ENCODE results near the gene LDHB.

The LDHB gene

GRCh38 chr12:21638054-21638891 is 19.4 kb downstream of the LDHB start:
- Histone ChIP-seq H3K27ac (ENCODE audit: low read length) (no peak overlapping the region), H3K4me1 (ENCODE audit: insufficient read depth, low read length) (0 out of 2 replicates have a peak, but pooled peaks cover 3% of the 10 kb centered on the region), H3K36me3 (ENCODE audit: insufficient read depth, low read length) (peaks cover 90% of the 10 kb centered on the region), H3K4me3 (ENCODE audit: low read depth in 1 of 2, low read length in 2 of 2) (no peak overlapping the region), H4K20me1 (ENCODE audit: insufficient read depth, low read length) (peaks cover 25% of the 10 kb centered on the region; the same call in 1 of the 2 replicates), H3K9ac (ENCODE audit: low read depth, low read length) (no peak overlapping the region), H3K79me2 (ENCODE audit: insufficient read depth, low read length) (peaks cover 15% of the 10 kb centered on the region), H3K27me3 (ENCODE audit: insufficient read depth, low read length, poor library complexity) (no peaks in the 10 kb centered on the region), H3K9me3 (ENCODE audit: insufficient read depth, low read length, severe bottlenecking) (no peaks in the 10 kb centered on the region), H2AFZ (ENCODE audit: low read depth, low read length) (no peak overlapping the region), H3K4me2 (ENCODE audit: insufficient read depth, low read length) (no peak overlapping the region)
- ATAC-seq (ENCODE audit: insufficient read depth, low read depth) (no peak), DNase-seq (no peak)
- TF ChIP-seq CTCF (IDR thresholded peaks at IDR 0.05; ENCODE audit: borderline replicate concordance, extremely low read depth, low read length, poor library complexity, severe bottlenecking) (no peak), EZH2 (IDR thresholded peaks at IDR 0.05; ENCODE audit: borderline replicate concordance, low read depth, low read length, severe bottlenecking) (no peak)

- no peak overlapping the region for H3K9ac ChIP-seq (ENCODE audit: low read depth, low read length)
- DNase-seq, result no peak
- peaks cover 65% of the 10 kb centered on the region for H3K36me3 ChIP-seq (ENCODE audit: insufficient read depth, low read length)
- H3K79me2 ChIP-seq (ENCODE audit: insufficient read depth, low read length), result no peaks in the 10 kb centered on the region
- no peak overlapping the region for H3K4me3 ChIP-seq (ENCODE audit: low read depth in 1 of 2, low read length in 2 of 2)
- no peak overlapping the region for H3K27ac ChIP-seq (ENCODE audit: low read length)
- no peaks in the 10 kb centered on the region for H3K9me3 ChIP-seq (ENCODE audit: insufficient read depth, low read length, severe bottlenecking)
- H3K4me1 ChIP-seq (ENCODE audit: insufficient read depth, low read length), result no peaks in the 10 kb centered on the region
- peaks cover 4% of the 10 kb centered on the region; the same call in 1 of the 2 replicates for H4K20me1 ChIP-seq (ENCODE audit: insufficient read depth, low read length)
- no peak overlapping the region for H2AFZ ChIP-seq (ENCODE audit: low read depth, low read length)
- peak; percentile 31; the same call in 1 of the 3 replicates for ATAC-seq (ENCODE audit: insufficient read depth, low read depth)
- no peaks in the 10 kb centered on the region for H3K27me3 ChIP-seq (ENCODE audit: insufficient read depth, low read length, poor library complexity)
- H3K4me2 ChIP-seq (ENCODE audit: insufficient read depth, low read length), result no peak overlapping the region
- TF ChIP-seq CTCF (IDR thresholded peaks at IDR 0.05; ENCODE audit: borderline replicate concordance, extremely low read depth, low read length, poor library complexity, severe bottlenecking) (no peak), EZH2 (IDR thresholded peaks at IDR 0.05; ENCODE audit: borderline replicate concordance, low read depth, low read length, severe bottlenecking) (no peak)
Observed at GRCh38 chr12:21634245-21634644, 23.4 kb downstream of the LDHB start.

GRCh38 chr12:21631367-21631766 is 26.3 kb downstream of the LDHB start:
- Histone ChIP-seq H3K4me3 (ENCODE audit: low read depth in 1 of 2, low read length in 2 of 2) (no peak overlapping the region), H3K4me1 (ENCODE audit: insufficient read depth, low read length) (no peaks in the 10 kb centered on the region), H3K9ac (ENCODE audit: low read depth, low read length) (no peak overlapping the region), H3K27me3 (ENCODE audit: insufficient read depth, low read length, poor library complexity) (no peaks in the 10 kb centered on the region), H3K9me3 (ENCODE audit: insufficient read depth, low read length, severe bottlenecking) (no peaks in the 10 kb centered on the region), H4K20me1 (ENCODE audit: insufficient read depth, low read length) (peaks cover 4% of the 10 kb centered on the region; the same call in 1 of the 2 replicates), H2AFZ (ENCODE audit: low read depth, low read length) (no peak overlapping the region), H3K36me3 (ENCODE audit: insufficient read depth, low read length) (peaks cover 37% of the 10 kb centered on the region), H3K79me2 (ENCODE audit: insufficient read depth, low read length) (no peaks in the 10 kb centered on the region), H3K27ac (ENCODE audit: low read length) (no peak overlapping the region), H3K4me2 (ENCODE audit: insufficient read depth, low read length) (no peak overlapping the region)
- ATAC-seq (ENCODE audit: insufficient read depth, low read depth) (0 out of 3 replicates have a peak, but pooled peaks have one; percentile 32), DNase-seq (no peak)
- TF ChIP-seq CTCF (IDR thresholded peaks at IDR 0.05; ENCODE audit: borderline replicate concordance, extremely low read depth, low read length, poor library complexity, severe bottlenecking) (no peak), EZH2 (IDR thresholded peaks at IDR 0.05; ENCODE audit: borderline replicate concordance, low read depth, low read length, severe bottlenecking) (no peak)

All from DND-41 (cell line).